IMR-90 (cell line): ENCODE data around the gene COQ2. TPM values are rescaled to one million over a fixed set of nuclear protein-coding genes. Genes with fewer than 3 reads are reported as not detected.

Experiments used
- ATAC-seq: fragments of 200-7000 bp; cut with Tn5 transposase; 2 replicates; pipeline ENCODE4 v1.9.1; 2020; ENCODE audit warnings: low read depth, mild to moderate bottlenecking, moderate library complexity
- BruUV-seq: library from RNA; stranded (reverse); fragments of 400-500 nt; replicated peaks from 2 replicates; lab custom pipeline; 2021; lab: Mats Ljungman, UMichigan
- CTCF ChIA-PET: fragments of 300-600 bp; formaldehyde crosslinking; extraction: SDS; loops from one replicate; lab custom pipeline; 2021; ENCODE audit warnings: antibody characterized with exemption; lab: Yijun Ruan, JAX
- POLR2A ChIA-PET: fragments of 300-600 bp; sonication (Branson Sonifier 250); formaldehyde crosslinking; loops from one replicate; lab custom pipeline; 2022; ENCODE audit warnings: antibody characterized with exemption; ENCODE audit not compliant: unreplicated experiment; lab: Charles Lee
- DNase-seq: peaks from one replicate; pipeline ENCODE4 v3.0.0; 2013
- H2AFZ ChIP-seq: replicated peaks from 2 replicates; pipeline ENCODE3; 2013; ENCODE audit warnings: low read length, mild to moderate bottlenecking; ENCODE audit not compliant: poor library complexity
- H2AK5ac ChIP-seq: 2 replicates; pipeline ENCODE4 v1.6.1; 2013; ENCODE audit warnings: low read depth, low read length, inconsistent platforms
- H2AK9ac ChIP-seq: replicated peaks from 2 replicates; pipeline ENCODE3; 2013; ENCODE audit warnings: mild to moderate bottlenecking, low read depth, low read length, moderate library complexity; ENCODE audit not compliant: poor library complexity
- H2BK120ac ChIP-seq: 2 replicates; pipeline ENCODE4 v1.6.1; 2013; ENCODE audit warnings: low read depth, low read length, inconsistent platforms
- H2BK15ac ChIP-seq: 3 replicates; pipeline ENCODE4 v1.6.1; 2013; ENCODE audit warnings: low read depth, low read length, inconsistent platforms
- H2BK20ac ChIP-seq: 2 replicates; pipeline ENCODE4 v1.6.1; 2013; ENCODE audit warnings: low read depth, mild to moderate bottlenecking, inconsistent platforms, low read length, moderate library complexity
- H2BK5ac ChIP-seq: 2 replicates; pipeline ENCODE4 v1.6.1; 2013; ENCODE audit warnings: mild to moderate bottlenecking, low read depth, low read length, inconsistent platforms; ENCODE audit not compliant: poor library complexity, severe bottlenecking
- H3K14ac ChIP-seq: replicated peaks from 2 replicates; pipeline ENCODE4 v1.6.1; 2013; ENCODE audit warnings: low read depth, low read length, inconsistent platforms
- H3K18ac ChIP-seq: 2 replicates; pipeline ENCODE4 v1.6.1; 2013; ENCODE audit warnings: low read depth, low read length, control low read depth
- H3K23ac ChIP-seq: 2 replicates; pipeline ENCODE4 v1.6.1; 2013; ENCODE audit warnings: low read depth, low read length, inconsistent platforms
- H3K27ac ChIP-seq: 2 replicates; pipeline ENCODE4 v1.5.1; 2013; ENCODE audit warnings: mild to moderate bottlenecking, control low read depth, low read length; ENCODE audit not compliant: insufficient read depth
- H3K27me3 ChIP-seq: 2 replicates; pipeline ENCODE4 v1.6.1; 2013; ENCODE audit warnings: low read length; ENCODE audit not compliant: control insufficient read depth, insufficient read depth
- H3K36me3 ChIP-seq: 2 replicates; pipeline ENCODE4 v1.6.1; 2013; ENCODE audit warnings: low read length, mixed read lengths; ENCODE audit not compliant: control insufficient read depth, insufficient read depth
- H3K4ac ChIP-seq: 2 replicates; pipeline ENCODE4 v1.6.1; 2013; ENCODE audit warnings: low read depth, low read length, inconsistent platforms
- H3K4me1 ChIP-seq: 2 replicates; pipeline ENCODE4 v1.6.1; 2013; ENCODE audit warnings: low read length, mixed read lengths; ENCODE audit not compliant: control insufficient read depth, insufficient read depth
- H3K4me2 ChIP-seq: 2 replicates; pipeline ENCODE4 v1.6.1; 2013; ENCODE audit warnings: low read depth, mild to moderate bottlenecking, control low read depth, low read length, moderate library complexity
- H3K4me3 ChIP-seq: 2 replicates; pipeline ENCODE4 v1.5.1; 2013; ENCODE audit warnings: low read depth, mild to moderate bottlenecking, control low read depth, low read length, moderate library complexity; ENCODE audit not compliant: insufficient read depth
- H3K56ac ChIP-seq: 2 replicates; pipeline ENCODE4 v1.6.1; 2013; ENCODE audit warnings: low read length, inconsistent platforms; ENCODE audit not compliant: insufficient read depth; ENCODE audit errors: extremely low read depth
- H3K79me1 ChIP-seq, 2 experiments: 2 replicates each; pipeline ENCODE4 v1.6.1; 2013; ENCODE audit warnings: low read length in 2 of 2, inconsistent platforms in 1 of 2, low read depth in 1 of 2
- H3K9ac ChIP-seq: 2 replicates; pipeline ENCODE4 v1.6.1; 2013; ENCODE audit warnings: low read depth, low read length, control low read depth
- H3K9me1 ChIP-seq: 2 replicates; pipeline ENCODE4 v1.6.1; 2013; ENCODE audit warnings: low read length, inconsistent platforms; ENCODE audit not compliant: insufficient read depth
- H3K9me3 ChIP-seq: 2 replicates; pipeline ENCODE4 v1.6.1; 2013; ENCODE audit warnings: low read length; ENCODE audit not compliant: control insufficient read depth, insufficient read depth
- H4K20me1 ChIP-seq: 2 replicates; pipeline ENCODE4 v1.6.1; 2013; ENCODE audit warnings: low read length, inconsistent platforms; ENCODE audit not compliant: insufficient read depth
- H4K5ac ChIP-seq: 2 replicates; pipeline ENCODE4 v1.6.1; 2013; ENCODE audit warnings: mild to moderate bottlenecking, low read depth, low read length, control low read depth
- H4K8ac ChIP-seq, 2 experiments: 2 replicates each; pipeline ENCODE4 v1.6.1; 2013; ENCODE audit warnings: low read depth in 2 of 2, low read length in 2 of 2, control low read depth in 1 of 2, inconsistent platforms in 1 of 2
- H4K91ac ChIP-seq: 2 replicates; pipeline ENCODE4 v1.6.1; 2013; ENCODE audit warnings: low read depth, low read length, inconsistent platforms; ENCODE audit not compliant: insufficient read depth
- BHLHE40 ChIP-seq: fragments of 150-350 bp; IDR thresholded peaks from 2 replicates; pipeline ENCODE4 v1.6.1; 2016; ENCODE audit warnings: mild to moderate bottlenecking, low read depth, low read length
- CEBPB ChIP-seq: IDR thresholded peaks from 2 replicates; pipeline ENCODE4 v1.6.1; 2012; ENCODE audit warnings: low read depth, low read length, improper control_type of control experiment
- CHD1 ChIP-seq: IDR thresholded peaks from 2 replicates; pipeline ENCODE4 v1.6.1; 2012; ENCODE audit warnings: low read depth, low read length, improper control_type of control experiment
- FOS ChIP-seq: fragments of 150-350 bp; IDR thresholded peaks from 2 replicates; pipeline ENCODE4 v1.6.1; 2016; ENCODE audit warnings: low read depth, low read length
- MAFK ChIP-seq: IDR thresholded peaks from 2 replicates; pipeline ENCODE4 v1.6.1; 2012; ENCODE audit warnings: low read depth, low read length, improper control_type of control experiment
- MAZ ChIP-seq: IDR thresholded peaks from 2 replicates; pipeline ENCODE4 v1.6.1; 2012; ENCODE audit warnings: low read depth, mild to moderate bottlenecking, low read length, improper control_type of control experiment, moderate library complexity, borderline replicate concordance
- MXI1 ChIP-seq: IDR thresholded peaks from 2 replicates; pipeline ENCODE4 v1.6.1; 2012; ENCODE audit warnings: low read depth, mild to moderate bottlenecking, low read length, moderate library complexity, borderline replicate concordance
- NFE2L2 ChIP-seq: fragments of 150-350 bp; IDR thresholded peaks from 2 replicates; pipeline ENCODE4 v1.6.1; 2016; ENCODE audit warnings: low read depth, mild to moderate bottlenecking, low read length
- POLR2A ChIP-seq: IDR thresholded peaks from 2 replicates; pipeline ENCODE4 v1.6.1; 2012; ENCODE audit warnings: mild to moderate bottlenecking, low read depth, low read length
- RAD21 ChIP-seq: IDR thresholded peaks from 2 replicates; pipeline ENCODE4 v1.6.1; 2012; ENCODE audit warnings: low read length, improper control_type of control experiment
- RCOR1 ChIP-seq: IDR thresholded peaks from 2 replicates; pipeline ENCODE4 v1.6.1; 2012; ENCODE audit warnings: mild to moderate bottlenecking, low read length, improper control_type of control experiment; ENCODE audit not compliant: insufficient replicate concordance
- RFX5 ChIP-seq: IDR thresholded peaks from 2 replicates; pipeline ENCODE4 v1.8.0; 2012; ENCODE audit warnings: low read depth, mild to moderate bottlenecking, low read length, moderate library complexity
- WGBS, 2 experiments: methylation state at CpG; one replicate each; pipeline versions ENCODE4 v1.1.5 to v1.1.7; 2013; ENCODE audit warnings: missing lambda C conversion rate in 2 of 2; ENCODE audit not compliant: insufficient read length in 1 of 2; ENCODE audit errors: extremely low coverage in 2 of 2; 5-methylcytosine and 5-hydroxymethylcytosine counted together
- dilution Hi-C: fragments of 300-500 bp; cut with HindIII; formaldehyde crosslinking; loops from one replicate; pipeline ENCODE4 v1.14.3; 2018; ENCODE audit warnings: low sequenced_read_pairs; ENCODE audit not compliant: unreplicated experiment
- in situ Hi-C: fragments of 300-500 bp; cut with MboI; formaldehyde crosslinking; loops from 3 replicates; pipeline ENCODE4 v1.14.3; 2019; ENCODE audit warnings: low sequenced_read_pairs, inconsistent platforms, mixed read lengths
- intact Hi-C: fragments of 100-400 bp; cut with micrococcal nuclease; formaldehyde crosslinking; loops from 2 replicates; pipeline ENCODE4 v1.10.0; 2022
- polyA plus RNA-seq, 3 experiments: library from polyadenylated mRNA; depleted of rRNA; stranded (reverse); fragments of >200 nt; gene quantifications; 2 replicates each; pipeline ENCODE4 v1.2.3, GENCODE V29; 2012; ENCODE audit warnings: low replicate concordance in 1 of 3
- total RNA-seq: library from RNA; depleted of rRNA; stranded (reverse); fragments of >200 nt; gene quantifications from 2 replicates; pipeline ENCODE4 v1.2.3, GENCODE V29; 2012
- TF ChIP-seq, protein P1 (sequence below): conservative IDR thresholded peaks from 2 replicates; pipeline ENCODE4 v1.5.1; 2012; ENCODE audit warnings: mild to moderate bottlenecking, low read depth, low read length, improper control_type of control experiment
- TF ChIP-seq, protein P2 (sequence below): fragments of 150-350 bp; IDR thresholded peaks from 2 replicates; pipeline ENCODE4 v1.6.1; 2017; ENCODE audit warnings: mild to moderate bottlenecking, antibody characterized with exemption, low read length, low read depth
- TF ChIP-seq, protein P3 (sequence below): fragments of 150-350 bp; IDR thresholded peaks from 2 replicates; pipeline ENCODE4 v1.6.1; 2016; ENCODE audit warnings: low read depth, mild to moderate bottlenecking, low read length, moderate library complexity, borderline replicate concordance

COQ2 gene
- total and polyA plus RNA-seq, 2 of the 4 experiments (the other 2 are of a cell fraction), result 7.3 to 7.4 TPM

- Histone ChIP-seq H3K4me1 (no peaks in the 10 kb centered on the region), H3K4me2 (no peak overlapping the region), H2BK15ac (no peak overlapping the region), H3K23ac (no peak overlapping the region), H3K14ac (no peak overlapping the region), H2AFZ (no peak overlapping the region), H2AK9ac (peak overlapping the region; percentile 40), H4K91ac (no peak overlapping the region), H3K18ac (no peak overlapping the region), H3K4me3 (no peak overlapping the region), H4K8ac (no peak overlapping the region), H2BK120ac (no peak overlapping the region), H4K20me1 (no peaks in the 10 kb centered on the region), H3K4ac (no peak overlapping the region), H3K27ac (no peak overlapping the region), H3K9me1 (no peaks in the 10 kb centered on the region; the same call in 1 of the 2 replicates), H3K9me3 (no peaks in the 10 kb centered on the region), H2BK5ac (no peak overlapping the region), H2BK20ac (no peak overlapping the region), H4K5ac (no peak overlapping the region), H3K36me3 (no peaks in the 10 kb centered on the region), H3K27me3 (no peaks in the 10 kb centered on the region), H2AK5ac (no peak overlapping the region), H3K79me1 (no peaks in the 10 kb centered on the region), H3K9ac (no peak overlapping the region), H3K56ac (no peak overlapping the region)
- ChIA-PET CTCF (no interaction called here), POLR2A (no interaction called here)
- BruUV-seq, result no TSS peak
- in situ Hi-C loops, result no loop called here
- intact Hi-C loops, result no loop called here
- DNase-seq (no peak), ATAC-seq (no peak)
- dilution Hi-C loops, result no loop called here
- no CpG with 5 or more reads among the region's 4 CpGs for WGBS, 2 experiments
- TF ChIP-seq POLR2A, result no peak
- no peak for TF ChIP-seq MAFK
- TF ChIP-seq RAD21, result no peak
- TF ChIP-seq NFE2L2, result no peak
- TF ChIP-seq, protein P1, sequence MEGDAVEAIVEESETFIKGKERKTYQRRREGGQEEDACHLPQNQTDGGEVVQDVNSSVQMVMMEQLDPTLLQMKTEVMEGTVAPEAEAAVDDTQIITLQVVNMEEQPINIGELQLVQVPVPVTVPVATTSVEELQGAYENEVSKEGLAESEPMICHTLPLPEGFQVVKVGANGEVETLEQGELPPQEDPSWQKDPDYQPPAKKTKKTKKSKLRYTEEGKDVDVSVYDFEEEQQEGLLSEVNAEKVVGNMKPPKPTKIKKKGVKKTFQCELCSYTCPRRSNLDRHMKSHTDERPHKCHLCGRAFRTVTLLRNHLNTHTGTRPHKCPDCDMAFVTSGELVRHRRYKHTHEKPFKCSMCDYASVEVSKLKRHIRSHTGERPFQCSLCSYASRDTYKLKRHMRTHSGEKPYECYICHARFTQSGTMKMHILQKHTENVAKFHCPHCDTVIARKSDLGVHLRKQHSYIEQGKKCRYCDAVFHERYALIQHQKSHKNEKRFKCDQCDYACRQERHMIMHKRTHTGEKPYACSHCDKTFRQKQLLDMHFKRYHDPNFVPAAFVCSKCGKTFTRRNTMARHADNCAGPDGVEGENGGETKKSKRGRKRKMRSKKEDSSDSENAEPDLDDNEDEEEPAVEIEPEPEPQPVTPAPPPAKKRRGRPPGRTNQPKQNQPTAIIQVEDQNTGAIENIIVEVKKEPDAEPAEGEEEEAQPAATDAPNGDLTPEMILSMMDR, result no peak
- no peak for TF ChIP-seq CEBPB
- no peak for TF ChIP-seq BHLHE40
- no peak for TF ChIP-seq FOS
- TF ChIP-seq RCOR1, result no peak
- TF ChIP-seq, protein P2, sequence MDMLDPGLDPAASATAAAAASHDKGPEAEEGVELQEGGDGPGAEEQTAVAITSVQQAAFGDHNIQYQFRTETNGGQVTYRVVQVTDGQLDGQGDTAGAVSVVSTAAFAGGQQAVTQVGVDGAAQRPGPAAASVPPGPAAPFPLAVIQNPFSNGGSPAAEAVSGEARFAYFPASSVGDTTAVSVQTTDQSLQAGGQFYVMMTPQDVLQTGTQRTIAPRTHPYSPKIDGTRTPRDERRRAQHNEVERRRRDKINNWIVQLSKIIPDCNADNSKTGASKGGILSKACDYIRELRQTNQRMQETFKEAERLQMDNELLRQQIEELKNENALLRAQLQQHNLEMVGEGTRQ, result no peak
- no peak for TF ChIP-seq MXI1
- no peak for TF ChIP-seq MAZ
- TF ChIP-seq, protein P3, sequence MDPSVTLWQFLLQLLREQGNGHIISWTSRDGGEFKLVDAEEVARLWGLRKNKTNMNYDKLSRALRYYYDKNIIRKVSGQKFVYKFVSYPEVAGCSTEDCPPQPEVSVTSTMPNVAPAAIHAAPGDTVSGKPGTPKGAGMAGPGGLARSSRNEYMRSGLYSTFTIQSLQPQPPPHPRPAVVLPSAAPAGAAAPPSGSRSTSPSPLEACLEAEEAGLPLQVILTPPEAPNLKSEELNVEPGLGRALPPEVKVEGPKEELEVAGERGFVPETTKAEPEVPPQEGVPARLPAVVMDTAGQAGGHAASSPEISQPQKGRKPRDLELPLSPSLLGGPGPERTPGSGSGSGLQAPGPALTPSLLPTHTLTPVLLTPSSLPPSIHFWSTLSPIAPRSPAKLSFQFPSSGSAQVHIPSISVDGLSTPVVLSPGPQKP, result no peak
- TF ChIP-seq CHD1, result no peak
- no peak for TF ChIP-seq RFX5
These were observed 46.0 kb downstream of the COQ2 start for GRCh38 chr4:83238393-83239248.
